Thoracic aorta (tissue), 2 donors: Measurements from ENCODE around the gene CRTAC1. TPM values are rescaled to one million over a fixed set of nuclear protein-coding genes. Genes with fewer than 3 reads are reported as not detected.

ENCODE experiments used
- ATAC-seq: fragments of 150-250 bp; one replicate; pipeline ENCODE4 v1.8.0; 2017; ENCODE audit warnings: low read depth; ENCODE audit not compliant: insufficient number of reproducible peaks, low FRiP score
- DNase-seq: peaks from one replicate; pipeline ENCODE4 v3.0.0-alpha.2; 2020; ENCODE audit warnings: low spot score
- H3K27ac ChIP-seq, 2 donors: fragments of 200-600 bp; sonication (generic); 1 replicate in 1 of 2; 2 replicates in 1 of 2; pipeline ENCODE4 v1.5.1; 2016; ENCODE audit warnings: mild to moderate bottlenecking in 2 of 2, moderate library complexity in 2 of 2
- H3K27me3 ChIP-seq: fragments of 200-600 bp; sonication (generic); replicated peaks from 2 replicates; pipeline ENCODE4 v1.6.0; 2016; ENCODE audit warnings: mild to moderate bottlenecking; ENCODE audit not compliant: insufficient read depth
- H3K36me3 ChIP-seq: fragments of 200-600 bp; sonication (generic); one replicate; pipeline ENCODE4 v1.5.1; 2016
- H3K4me1 ChIP-seq, 2 donors: fragments of 200-600 bp; sonication (generic); 1 replicate in 1 of 2; 2 replicates in 1 of 2; pipeline versions ENCODE4 v1.5.1 to v1.6.0; 2016; ENCODE audit warnings: low read depth in 2 of 2, mild to moderate bottlenecking in 1 of 2; ENCODE audit not compliant: control insufficient read depth in 1 of 2
- H3K4me3 ChIP-seq: fragments of 200-600 bp; sonication (generic); 2 replicates; pipeline ENCODE4 v1.5.1; 2016; ENCODE audit warnings: mild to moderate bottlenecking
- H3K9me3 ChIP-seq: fragments of 200-600 bp; sonication (generic); 2 replicates; pipeline ENCODE4 v1.5.1; 2016
- CTCF ChIP-seq: fragments of 200-600 bp; sonication (generic); IDR thresholded peaks from one replicate; pipeline ENCODE4 v1.5.1; 2019; ENCODE audit warnings: antibody characterized with exemption
- total RNA-seq, 2 donors: library from RNA; depleted of rRNA; stranded (reverse); fragments of >200 nt; gene quantifications; one replicate each; pipeline versions ENCODE4 v1.1.0 to v1.2.3, GENCODE V29; 2016

The CRTAC1 gene
- total RNA-seq, 2 donors from 2014 or later = 4.3 to 5.2 TPM

- H3K9me3 ChIP-seq = no peaks in the 10 kb centered on the region
- H3K27me3 ChIP-seq = no peaks in the 10 kb centered on the region
- DNase-seq (no peak), ATAC-seq (no peak)
- no peaks in the 10 kb centered on the region for H3K36me3 ChIP-seq
- no peak for TF ChIP-seq CTCF
- H3K4me1 ChIP-seq = no peaks in the 10 kb centered on the region
- H3K4me3 ChIP-seq = no peak overlapping the region
- H3K27ac ChIP-seq = no peak overlapping the region
These were observed 169.2 kb downstream of the CRTAC1 start for GRCh38 chr10:97861097-97861750.

GRCh38 chr10:97858001-97858439 is 172.4 kb downstream of the CRTAC1 start:
- no peaks in the 10 kb centered on the region for H3K36me3 ChIP-seq
- no peaks in the 10 kb centered on the region for H3K9me3 ChIP-seq
- no peak overlapping the region for H3K4me3 ChIP-seq
- TF ChIP-seq CTCF = no peak
- H3K4me1 ChIP-seq = no peaks in the 10 kb centered on the region
- no peaks in the 10 kb centered on the region for H3K27me3 ChIP-seq
- ATAC-seq = no peak
- DNase-seq = no peak
- H3K27ac ChIP-seq = no peak overlapping the region

- no peak overlapping the region for H3K4me3 ChIP-seq
- no peak for TF ChIP-seq CTCF
- H3K9me3 ChIP-seq = no peaks in the 10 kb centered on the region
- DNase-seq (no peak), ATAC-seq (no peak)
- H3K4me1 ChIP-seq = peaks cover 5 to 10% of the 10 kb centered on the region in 2 donors
- H3K36me3 ChIP-seq = no peaks in the 10 kb centered on the region
- H3K27me3 ChIP-seq = no peaks in the 10 kb centered on the region
- no peak overlapping the region for H3K27ac ChIP-seq
These were observed 175.7 kb downstream of the CRTAC1 start for GRCh38 chr10:97854743-97855142.

- no peak for TF ChIP-seq CTCF
- Histone ChIP-seq H3K9me3 (no peaks in the 10 kb centered on the region), H3K36me3 (no peaks in the 10 kb centered on the region), H3K27me3 (no peaks in the 10 kb centered on the region), H3K27ac (no peak overlapping the region), H3K4me1 (peaks cover 5 to 10% of the 10 kb centered on the region in 2 donors), H3K4me3 (no peak overlapping the region)
- ATAC-seq = no peak
- no peak for DNase-seq
These were observed 177.5 kb downstream of the CRTAC1 start for GRCh38 chr10:97852840-97853405.

GRCh38 chr10:97852277-97852676 is 178.1 kb downstream of the CRTAC1 start:
- no peaks in the 10 kb centered on the region for H3K9me3 ChIP-seq
- H3K27me3 ChIP-seq = no peaks in the 10 kb centered on the region
- TF ChIP-seq CTCF = no peak
- no peak for DNase-seq
- peaks cover 5 to 10% of the 10 kb centered on the region in 2 donors for H3K4me1 ChIP-seq
- no peak for ATAC-seq
- no peaks in the 10 kb centered on the region for H3K36me3 ChIP-seq
- no peak overlapping the region for H3K4me3 ChIP-seq
- H3K27ac ChIP-seq = no peak overlapping the region
